Left ventricle myocardium inferior (tissue), 1 donor: ENCODE measurements around the gene PIK3R3. TPM values are rescaled to one million over a fixed set of nuclear protein-coding genes. Genes with fewer than 3 reads are reported as not detected.
A peak's percentile ranks its signal among the peaks of the same experiment; 100 is the strongest.

Experiments used
- DNase-seq: peaks from one replicate; pipeline ENCODE4 v3.0.0-alpha.2; 2020
- H3K27ac ChIP-seq: fragments of 200-600 bp; replicated peaks from 2 replicates; pipeline ENCODE4 v1.8.0; 2021
- H3K27me3 ChIP-seq: fragments of 200-600 bp; 2 replicates; pipeline ENCODE4 v1.8.0; 2021; ENCODE audit warnings: low read depth
- H3K36me3 ChIP-seq: fragments of 200-600 bp; 2 replicates; pipeline ENCODE4 v1.8.0; 2021
- H3K4me1 ChIP-seq: fragments of 200-600 bp; 2 replicates; pipeline ENCODE4 v1.8.0; 2021
- H3K4me3 ChIP-seq: fragments of 200-600 bp; 2 replicates; pipeline ENCODE4 v1.8.0; 2021; ENCODE audit warnings: mild to moderate bottlenecking, moderate library complexity
- H3K9me3 ChIP-seq: fragments of 200-600 bp; replicated peaks from 2 replicates; pipeline ENCODE4 v1.8.0; 2021
- intact Hi-C: fragments of 100-400 bp; cut with micrococcal nuclease; formaldehyde crosslinking; loops from one replicate; pipeline ENCODE4 v1.11.0; 2022
- total RNA-seq: library from RNA; stranded (reverse); fragmentation: NEBNext Ultra II Directional; extraction: Animal tissue kit (Norgen Biotek cat#: 25700); gene quantifications from one replicate; pipeline ENCODE4 v1.2.1, GENCODE V29; 2021
- TF ChIP-seq, protein P1 (sequence below): fragments of 200-600 bp; IDR thresholded peaks from 2 replicates; pipeline ENCODE4 v1.8.0; 2021; ENCODE audit warnings: antibody characterized with exemption, mild to moderate bottlenecking, borderline replicate concordance
- donor health status: DM: no; HTN: yes; CAD: no; lungs with severe emphysema.

PIK3R3 gene
- total RNA-seq, 1 donor from 2014 or later, result 32.7 TPM

DNA sequence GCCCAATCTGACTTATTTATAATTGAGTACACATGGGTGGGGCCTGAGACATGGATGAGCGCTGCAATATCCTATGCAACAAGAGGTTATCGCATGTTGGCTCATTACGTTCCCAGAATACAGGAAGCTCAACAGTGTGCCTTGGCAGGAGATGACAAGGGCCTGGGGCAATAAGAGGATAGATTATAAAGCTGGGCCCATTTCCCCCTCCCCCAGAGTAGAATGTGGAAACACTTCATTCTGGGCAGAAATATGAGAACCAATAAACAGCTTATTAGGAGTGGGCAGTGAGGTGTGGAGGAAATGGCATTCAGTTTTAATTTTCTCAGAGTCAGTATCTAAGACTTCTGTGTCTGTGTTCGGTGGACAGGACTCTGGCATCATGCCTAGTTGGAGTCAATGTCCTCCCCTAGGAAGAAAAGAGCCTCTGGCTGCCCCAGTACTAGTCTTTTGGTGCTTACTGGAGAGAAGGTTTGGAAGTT is 92.8 kb downstream of the PIK3R3 start:
- Histone ChIP-seq H3K9me3 (no peaks in the 10 kb centered on the region), H3K27ac (peak overlapping the region; percentile 69), H3K27me3 (no peaks in the 10 kb centered on the region), H3K4me3 (no peak overlapping the region), H3K36me3 (peaks cover 46% of the 10 kb centered on the region), H3K4me1 (peaks cover 87% of the 10 kb centered on the region)
- no peak for DNase-seq
- intact Hi-C loops, result no loop called here
- TF ChIP-seq, protein P1, sequence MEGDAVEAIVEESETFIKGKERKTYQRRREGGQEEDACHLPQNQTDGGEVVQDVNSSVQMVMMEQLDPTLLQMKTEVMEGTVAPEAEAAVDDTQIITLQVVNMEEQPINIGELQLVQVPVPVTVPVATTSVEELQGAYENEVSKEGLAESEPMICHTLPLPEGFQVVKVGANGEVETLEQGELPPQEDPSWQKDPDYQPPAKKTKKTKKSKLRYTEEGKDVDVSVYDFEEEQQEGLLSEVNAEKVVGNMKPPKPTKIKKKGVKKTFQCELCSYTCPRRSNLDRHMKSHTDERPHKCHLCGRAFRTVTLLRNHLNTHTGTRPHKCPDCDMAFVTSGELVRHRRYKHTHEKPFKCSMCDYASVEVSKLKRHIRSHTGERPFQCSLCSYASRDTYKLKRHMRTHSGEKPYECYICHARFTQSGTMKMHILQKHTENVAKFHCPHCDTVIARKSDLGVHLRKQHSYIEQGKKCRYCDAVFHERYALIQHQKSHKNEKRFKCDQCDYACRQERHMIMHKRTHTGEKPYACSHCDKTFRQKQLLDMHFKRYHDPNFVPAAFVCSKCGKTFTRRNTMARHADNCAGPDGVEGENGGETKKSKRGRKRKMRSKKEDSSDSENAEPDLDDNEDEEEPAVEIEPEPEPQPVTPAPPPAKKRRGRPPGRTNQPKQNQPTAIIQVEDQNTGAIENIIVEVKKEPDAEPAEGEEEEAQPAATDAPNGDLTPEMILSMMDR, result no peak

DNA sequence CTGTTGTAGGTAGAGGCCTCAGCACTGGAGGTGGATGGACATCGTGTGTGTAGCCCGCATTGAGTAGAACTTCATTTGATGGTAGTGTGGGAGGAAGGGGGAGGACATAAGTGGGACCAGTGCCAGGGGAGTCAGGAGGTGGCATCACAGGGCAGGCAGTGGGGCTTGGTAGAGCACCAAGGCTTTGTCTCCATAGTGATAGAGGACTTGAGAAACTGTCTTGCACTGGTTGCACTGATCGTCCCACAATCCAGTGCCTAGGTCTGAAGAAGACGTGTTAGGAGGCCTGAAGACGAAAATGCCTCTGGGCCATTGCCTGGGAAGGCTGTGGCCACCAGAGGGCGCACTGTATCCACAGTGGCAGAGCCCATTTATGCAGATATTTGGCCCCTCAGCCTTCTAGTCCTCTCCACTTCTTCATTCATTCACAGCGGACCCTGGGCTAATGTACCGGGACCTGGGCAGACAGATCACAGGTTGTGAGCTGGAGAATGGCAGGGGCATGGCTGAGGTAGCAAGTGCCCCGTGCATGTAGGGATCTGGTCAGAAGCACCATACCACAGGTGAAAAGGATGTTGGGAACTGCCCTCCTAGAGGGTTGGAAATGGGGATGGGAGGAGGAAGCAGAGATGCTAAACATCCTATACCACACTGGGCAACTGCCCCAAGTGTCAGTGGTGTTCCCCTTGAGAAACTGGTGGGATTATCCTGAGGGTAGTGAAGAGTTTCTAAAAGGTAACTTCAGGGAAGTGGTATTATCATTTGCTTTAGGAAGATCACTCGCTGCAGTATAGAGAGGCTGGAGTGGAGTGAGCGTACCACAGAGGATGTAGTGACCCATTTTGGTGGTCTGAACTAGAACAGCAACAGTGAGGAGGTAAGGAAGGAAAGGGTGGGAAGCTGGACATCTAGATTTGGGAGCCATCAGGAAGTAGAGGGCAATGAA is 95.3 kb downstream of the PIK3R3 start:
- H3K4me3 ChIP-seq, result no peak overlapping the region
- intact Hi-C loops, result loop anchor here (2.0 kb wide), 1 partner anchor 142 kb away; no protein-coding TSS in a partner anchor
- DNase-seq, result peak; percentile 84
- no peaks in the 10 kb centered on the region for H3K27me3 ChIP-seq
- TF ChIP-seq, protein P1, result peak; percentile 99
- peaks cover 76% of the 10 kb centered on the region for H3K4me1 ChIP-seq
- peaks cover 35% of the 10 kb centered on the region for H3K36me3 ChIP-seq
- no peaks in the 10 kb centered on the region for H3K9me3 ChIP-seq
- peak overlapping the region; percentile 21 for H3K27ac ChIP-seq

DNA sequence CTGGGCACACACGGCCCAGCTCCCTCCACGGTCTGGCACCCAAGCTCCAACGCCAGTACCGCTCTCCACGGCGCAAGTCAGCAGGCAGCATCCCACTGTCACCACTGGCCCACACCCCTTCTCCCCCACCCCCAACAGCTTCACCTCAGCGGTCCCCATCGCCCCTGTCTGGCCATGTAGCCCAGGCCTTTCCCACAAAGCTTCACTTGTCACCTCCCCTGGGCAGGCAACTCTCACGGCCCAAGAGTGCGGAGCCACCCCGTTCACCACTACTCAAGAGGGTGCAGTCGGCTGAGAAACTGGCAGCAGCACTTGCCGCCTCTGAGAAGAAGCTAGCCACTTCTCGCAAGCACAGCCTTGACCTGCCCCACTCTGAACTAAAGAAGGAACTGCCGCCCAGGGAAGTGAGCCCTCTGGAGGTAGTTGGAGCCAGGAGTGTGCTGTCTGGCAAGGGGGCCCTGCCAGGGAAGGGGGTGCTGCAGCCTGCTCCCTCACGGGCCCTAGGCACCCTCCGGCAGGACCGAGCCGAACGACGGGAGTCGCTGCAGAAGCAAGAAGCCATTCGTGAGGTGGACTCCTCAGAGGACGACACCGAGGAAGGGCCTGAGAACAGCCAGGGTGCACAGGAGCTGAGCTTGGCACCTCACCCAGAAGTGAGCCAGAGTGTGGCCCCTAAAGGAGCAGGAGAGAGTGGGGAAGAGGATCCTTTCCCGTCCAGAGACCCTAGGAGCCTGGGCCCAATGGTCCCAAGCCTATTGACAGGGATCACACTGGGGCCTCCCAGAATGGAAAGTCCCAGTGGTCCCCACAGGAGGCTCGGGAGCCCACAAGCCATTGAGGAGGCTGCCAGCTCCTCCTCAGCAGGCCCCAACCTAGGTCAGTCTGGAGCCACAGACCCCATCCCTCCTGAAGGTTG is 97.6 kb downstream of the PIK3R3 start:
- intact Hi-C loops, result no loop called here
- TF ChIP-seq, protein P1, result peak; percentile 27
- DNase-seq, result no peak
- Histone ChIP-seq H3K27me3 (no peaks in the 10 kb centered on the region), H3K4me1 (peaks cover 60% of the 10 kb centered on the region), H3K36me3 (peaks cover 48% of the 10 kb centered on the region), H3K4me3 (no peak overlapping the region), H3K27ac (peak overlapping the region; percentile 61), H3K9me3 (no peaks in the 10 kb centered on the region)

DNA sequence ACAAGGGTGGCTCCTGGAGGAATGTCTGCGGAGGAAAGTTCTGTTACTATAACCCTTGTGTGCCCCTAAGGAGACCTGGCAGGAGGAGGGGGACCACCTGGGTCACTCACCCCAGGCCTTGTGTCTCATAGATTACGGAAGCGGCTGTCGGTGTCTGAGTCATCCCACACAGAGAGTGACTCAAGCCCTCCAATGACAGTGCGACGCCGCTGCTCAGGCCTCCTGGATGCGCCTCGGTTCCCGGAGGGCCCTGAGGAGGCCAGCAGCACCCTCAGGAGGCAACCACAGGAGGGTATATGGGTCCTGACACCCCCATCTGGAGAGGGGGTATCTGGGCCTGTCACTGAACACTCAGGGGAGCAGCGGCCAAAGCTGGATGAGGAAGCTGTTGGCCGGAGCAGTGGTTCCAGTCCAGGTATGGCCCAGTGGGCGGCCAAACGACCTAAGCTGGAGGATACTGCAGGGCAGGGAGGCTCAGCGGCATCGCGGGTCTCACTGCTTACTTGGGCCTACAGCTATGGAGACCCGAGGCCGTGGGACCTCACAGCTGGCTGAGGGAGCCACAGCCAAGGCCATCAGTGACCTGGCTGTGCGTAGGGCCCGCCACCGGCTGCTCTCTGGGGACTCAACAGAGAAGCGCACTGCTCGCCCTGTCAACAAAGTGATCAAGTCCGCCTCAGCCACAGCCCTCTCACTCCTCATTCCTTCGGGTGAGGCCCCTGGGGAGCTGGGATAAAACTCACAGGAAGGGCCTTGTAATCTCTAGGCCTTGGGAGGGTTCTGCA is 101.4 kb downstream of the PIK3R3 start:
- Histone ChIP-seq H3K4me3 (no peak overlapping the region), H3K27me3 (no peaks in the 10 kb centered on the region), H3K9me3 (no peaks in the 10 kb centered on the region), H3K4me1 (peaks cover 57% of the 10 kb centered on the region), H3K27ac (peak overlapping the region; percentile 52), H3K36me3 (peaks cover 59% of the 10 kb centered on the region)
- intact Hi-C loops, result no loop called here
- DNase-seq, result no peak
- TF ChIP-seq, protein P1, result no peak
